ENCODE data around the gene NSD1. TPM values are rescaled to one million over a fixed set of nuclear protein-coding genes. Genes with fewer than 3 reads are reported as not detected.

The NSD1 gene
- total and polyA plus RNA-seq, 2 donors (not counting 1 experiment from before 2014, with no cell fraction given): 19.3 to 52.8 TPM

- Histone ChIP-seq H3K9ac (ENCODE audit: insufficient read depth, low read length) (no peak overlapping the region), H3K4me3 (replicated peaks in 1 of 4; ENCODE audit: control extremely low read depth in 1 of 4, insufficient read depth in 1 of 4, low read depth in 3 of 4, low read length in 4 of 4) (no peak overlapping the region), H2AFZ (ENCODE audit: low read length) (no peak overlapping the region), H3K4me2 (ENCODE audit: extremely low read depth, insufficient read depth, low read length) (no peak overlapping the region), H3K36me3 (ENCODE audit: control insufficient read depth, insufficient read depth, low read length) (peaks cover 23% of the 10 kb centered on the region), H3K4me1 (ENCODE audit: control insufficient read depth, extremely low read depth, insufficient read depth, low read length) (peaks cover 14% of the 10 kb centered on the region), H4K20me1 (ENCODE audit: control insufficient read depth, extremely low read depth, insufficient read depth, low read length) (no peaks in the 10 kb centered on the region), H3K79me2 (ENCODE audit: control insufficient read depth, insufficient read depth, low read length) (peaks cover 49% of the 10 kb centered on the region), H3K27me3 (ENCODE audit: control insufficient read depth, insufficient read depth, low read length) (no peaks in the 10 kb centered on the region), H3K27ac (ENCODE audit: insufficient read depth, low read length) (peak overlapping the region; percentile 4), H3K9me3 (ENCODE audit: control insufficient read depth, insufficient read depth, low read depth, low read length) (no peaks in the 10 kb centered on the region)
- no peak for TF ChIP-seq CTCF (conservative IDR thresholded peaks at IDR 0.05 in 1 of 2, IDR thresholded peaks at IDR 0.05 in 1 of 2; ENCODE audit: low read depth in 1 of 2, low read length in 2 of 2)
- no peak for TF ChIP-seq EZH2 (IDR thresholded peaks at IDR 0.05; ENCODE audit: low read length, missing control alignments)
- no peak for DNase-seq (ENCODE audit: low read depth in 2 of 2)
Observed at GRCh38 chr5:177307544-177308363, 174.2 kb downstream of the NSD1 start.

- Histone ChIP-seq H3K27me3 (ENCODE audit: control insufficient read depth, insufficient read depth, low read length) (no peaks in the 10 kb centered on the region), H3K27ac (ENCODE audit: insufficient read depth, low read length) (no peak overlapping the region), H4K20me1 (ENCODE audit: control insufficient read depth, extremely low read depth, insufficient read depth, low read length) (no peaks in the 10 kb centered on the region), H3K9ac (ENCODE audit: insufficient read depth, low read length) (no peak overlapping the region), H3K9me3 (ENCODE audit: control insufficient read depth, insufficient read depth, low read depth, low read length) (no peaks in the 10 kb centered on the region), H3K36me3 (ENCODE audit: control insufficient read depth, insufficient read depth, low read length) (peaks cover 23% of the 10 kb centered on the region), H3K79me2 (ENCODE audit: control insufficient read depth, insufficient read depth, low read length) (peaks cover 43% of the 10 kb centered on the region), H3K4me2 (ENCODE audit: extremely low read depth, insufficient read depth, low read length) (no peak overlapping the region), H2AFZ (ENCODE audit: low read length) (no peak overlapping the region), H3K4me1 (ENCODE audit: control insufficient read depth, extremely low read depth, insufficient read depth, low read length) (peaks cover 17% of the 10 kb centered on the region), H3K4me3 (replicated peaks in 1 of 4; ENCODE audit: control extremely low read depth in 1 of 4, insufficient read depth in 1 of 4, low read depth in 3 of 4, low read length in 4 of 4) (no peak overlapping the region)
- DNase-seq (ENCODE audit: low read depth in 2 of 2): no peak
- TF ChIP-seq EZH2 (IDR thresholded peaks at IDR 0.05; ENCODE audit: low read length, missing control alignments) (no peak), CTCF (conservative IDR thresholded peaks at IDR 0.05 in 1 of 2, IDR thresholded peaks at IDR 0.05 in 1 of 2; ENCODE audit: low read depth in 1 of 2, low read length in 2 of 2) (no peak)
Observed at GRCh38 chr5:177308740-177309139, 175.2 kb downstream of the NSD1 start.

- H3K9ac ChIP-seq (ENCODE audit: insufficient read depth, low read length): no peak overlapping the region
- no peak overlapping the region for H3K4me2 ChIP-seq (ENCODE audit: extremely low read depth, insufficient read depth, low read length)
- no peak overlapping the region for H3K4me3 ChIP-seq (replicated peaks in 1 of 4; ENCODE audit: control extremely low read depth in 1 of 4, insufficient read depth in 1 of 4, low read depth in 3 of 4, low read length in 4 of 4)
- DNase-seq (ENCODE audit: low read depth in 2 of 2): peak; percentile 58 to 83
- peaks cover 34% of the 10 kb centered on the region for H3K79me2 ChIP-seq (ENCODE audit: control insufficient read depth, insufficient read depth, low read length)
- no peak overlapping the region for H2AFZ ChIP-seq (ENCODE audit: low read length)
- TF ChIP-seq CTCF (conservative IDR thresholded peaks at IDR 0.05 in 1 of 2, IDR thresholded peaks at IDR 0.05 in 1 of 2; ENCODE audit: low read depth in 1 of 2, low read length in 2 of 2): peak; percentile 69 to 88
- TF ChIP-seq EZH2 (IDR thresholded peaks at IDR 0.05; ENCODE audit: low read length, missing control alignments): no peak
- peak overlapping the region; percentile 17 for H3K27ac ChIP-seq (ENCODE audit: insufficient read depth, low read length)
- H3K4me1 ChIP-seq (ENCODE audit: control insufficient read depth, extremely low read depth, insufficient read depth, low read length): peaks cover 17% of the 10 kb centered on the region
- H3K36me3 ChIP-seq (ENCODE audit: control insufficient read depth, insufficient read depth, low read length): peaks cover 23% of the 10 kb centered on the region
- no peaks in the 10 kb centered on the region for H3K9me3 ChIP-seq (ENCODE audit: control insufficient read depth, insufficient read depth, low read depth, low read length)
- H3K27me3 ChIP-seq (ENCODE audit: control insufficient read depth, insufficient read depth, low read length): no peaks in the 10 kb centered on the region
- H4K20me1 ChIP-seq (ENCODE audit: control insufficient read depth, extremely low read depth, insufficient read depth, low read length): no peaks in the 10 kb centered on the region
Observed at GRCh38 chr5:177309351-177310191, 176.0 kb downstream of the NSD1 start.

All from fibroblast of lung (primary cell).